Measurements from ENCODE around the gene MAD1L1. TPM values are rescaled to one million over a fixed set of nuclear protein-coding genes. Genes with fewer than 3 reads are reported as not detected.

MAD1L1 gene
- total RNA-seq, 2 donors from 2014 or later: 18.9 to 24.9 TPM

- intact Hi-C loops (cut with DNase I): no loop called here
- DNase-seq (no peak), ATAC-seq (no peak)
Observed at GRCh38 chr7:1910081-1910685, 322.6 kb downstream of the MAD1L1 start.

GRCh38 chr7:1909476-1909875 is 323.3 kb downstream of the MAD1L1 start:
- intact Hi-C loops (cut with DNase I): no loop called here
- DNase-seq (no peak), ATAC-seq (no peak)

DNA sequence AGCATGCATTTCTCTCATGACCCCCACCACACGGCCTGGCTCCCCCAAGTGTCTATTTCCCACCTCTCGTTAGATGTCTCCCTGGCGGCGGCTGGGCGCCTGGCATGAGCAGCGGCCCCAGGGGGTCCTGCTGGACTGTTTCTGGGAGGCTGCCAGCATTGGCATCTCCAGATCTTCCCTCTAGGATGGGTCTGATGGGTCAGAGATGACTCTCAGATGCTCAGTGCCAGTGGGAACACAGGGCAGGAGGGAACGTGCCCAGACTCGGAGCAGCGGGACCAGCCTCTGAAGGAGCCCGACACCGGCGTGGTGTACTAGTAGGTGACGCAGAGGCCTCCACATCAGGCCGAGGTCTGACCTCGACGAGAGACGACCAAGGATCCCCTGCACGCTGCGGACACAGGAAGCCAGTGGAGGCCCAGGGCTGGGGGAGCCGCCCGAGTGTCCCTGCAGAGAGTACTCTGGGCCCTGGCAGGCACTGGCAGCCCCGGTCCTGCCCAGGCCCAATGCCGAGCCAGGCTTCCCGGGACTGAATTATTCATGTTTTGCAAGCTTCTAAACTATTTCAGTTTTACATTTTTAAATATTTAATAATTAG is 323.8 kb downstream of the MAD1L1 start:
- ATAC-seq: no peak
- DNase-seq: no peak

DNA sequence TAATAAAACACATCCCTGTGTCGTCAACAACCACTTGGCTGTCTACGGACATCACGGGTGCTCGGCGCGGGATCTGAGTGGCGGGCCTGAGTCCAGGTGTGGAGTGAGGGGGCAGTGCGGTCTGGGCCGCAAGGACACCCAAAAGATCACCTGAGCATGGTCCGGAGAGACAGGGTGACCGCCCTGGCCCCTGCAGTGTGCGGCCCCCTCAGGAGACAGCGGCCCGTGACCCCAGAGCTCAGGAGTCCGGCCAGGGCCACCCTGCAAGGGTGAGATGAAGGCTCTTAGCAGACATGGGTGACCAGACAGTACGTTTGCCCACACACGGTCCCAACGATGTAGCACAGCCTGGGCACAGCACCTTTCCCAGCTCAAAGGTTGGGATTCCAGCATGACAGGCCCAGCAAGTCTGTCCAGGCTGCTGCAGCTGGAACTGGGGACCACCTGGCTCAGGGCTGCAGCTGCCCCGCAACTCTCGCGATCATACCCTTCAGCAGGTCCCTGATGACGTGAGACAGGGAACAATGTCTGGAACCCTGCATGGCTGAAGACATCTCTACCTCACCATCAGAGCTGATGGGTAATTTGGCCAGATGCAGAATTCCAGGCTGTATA is 324.9 kb downstream of the MAD1L1 start:
- no peak for ATAC-seq
- intact Hi-C loops (cut with DNase I): no loop called here
- no peak for DNase-seq

More for the DNA sequence above, 323.8 kb downstream of the MAD1L1 start:
- intact Hi-C loops (cut with DNase I): no loop called here

- DNase-seq: no peak
- intact Hi-C loops (cut with DNase I): no loop called here
- no peak for ATAC-seq
Observed at GRCh38 chr7:1906988-1907745, 325.6 kb downstream of the MAD1L1 start.

DNA sequence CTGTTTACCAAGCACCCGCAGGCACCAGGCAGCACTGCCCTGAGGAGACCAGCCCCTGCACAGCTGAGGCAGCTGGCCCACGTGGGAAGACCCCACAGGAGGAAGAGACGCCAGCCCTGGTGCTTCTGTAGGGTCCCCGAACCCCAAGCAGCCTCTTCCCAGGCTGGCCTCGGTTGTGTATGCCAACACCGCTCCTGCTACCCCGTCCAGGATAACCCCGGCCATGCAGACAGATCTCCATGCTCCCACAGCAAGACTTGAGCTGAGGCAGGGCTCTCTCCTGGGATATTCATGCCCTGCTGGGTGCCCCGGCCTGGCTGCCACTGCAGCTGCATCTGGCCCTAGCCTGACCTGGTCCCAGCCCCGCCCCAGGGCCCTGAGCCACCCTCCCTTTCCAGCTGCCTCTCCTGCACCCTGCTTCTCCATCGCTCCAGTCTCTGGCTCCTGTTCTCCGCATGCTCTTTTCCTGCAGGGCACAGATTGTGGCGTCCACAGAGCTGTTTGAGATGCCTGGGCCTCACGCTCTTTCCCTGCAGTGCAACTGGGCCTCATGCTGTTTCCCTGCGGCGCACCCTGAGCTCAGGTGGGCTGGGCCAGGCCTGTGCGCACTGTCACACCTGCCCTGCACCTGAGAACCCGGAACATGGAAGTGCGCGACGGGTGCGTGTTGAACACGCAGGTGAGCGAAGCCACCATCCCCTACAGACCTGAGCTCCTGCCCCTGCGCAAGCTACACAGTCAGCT is 326.5 kb downstream of the MAD1L1 start:
- intact Hi-C loops (cut with DNase I): no loop called here
- peak; percentile 12 for DNase-seq
- no peak for ATAC-seq

DNA sequence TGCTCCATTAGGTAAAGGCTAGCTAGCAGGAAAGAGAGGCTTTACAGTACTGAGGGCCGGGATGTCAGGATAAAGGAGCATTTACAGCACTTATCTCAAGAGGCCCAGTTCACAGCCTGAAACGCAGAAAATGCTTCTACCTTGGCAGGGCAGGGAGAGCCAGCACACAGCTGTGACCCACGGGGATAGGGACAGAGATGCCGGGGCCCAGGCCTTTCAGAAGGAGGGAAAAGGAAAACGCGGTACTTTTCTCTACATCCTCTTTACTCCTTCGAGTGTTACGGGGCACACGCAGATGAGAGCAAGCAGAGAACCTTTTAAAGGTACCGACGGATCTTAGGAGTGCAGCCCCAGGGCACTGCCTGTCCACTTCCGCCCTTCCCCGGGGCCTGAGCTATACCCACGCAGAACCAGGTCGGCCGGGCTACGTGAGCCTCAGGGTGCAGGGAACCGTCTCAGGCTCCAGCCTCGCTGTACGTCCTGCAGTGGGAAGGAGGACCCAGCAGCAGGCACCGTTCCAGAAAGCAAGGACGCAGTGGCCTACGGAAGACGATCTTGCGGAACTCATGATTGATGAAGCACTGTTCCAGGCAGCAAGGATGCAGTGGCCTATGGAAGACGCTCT is 330.4 kb downstream of the MAD1L1 start:
- DNase-seq: peak; percentile 10
- intact Hi-C loops (cut with DNase I): no loop called here
- no peak for ATAC-seq

GRCh38 chr7:1901431-1902210 is 331.1 kb downstream of the MAD1L1 start:
- no peak for ATAC-seq
- DNase-seq: peak; percentile 8
- intact Hi-C loops (cut with DNase I): no loop called here

DNA sequence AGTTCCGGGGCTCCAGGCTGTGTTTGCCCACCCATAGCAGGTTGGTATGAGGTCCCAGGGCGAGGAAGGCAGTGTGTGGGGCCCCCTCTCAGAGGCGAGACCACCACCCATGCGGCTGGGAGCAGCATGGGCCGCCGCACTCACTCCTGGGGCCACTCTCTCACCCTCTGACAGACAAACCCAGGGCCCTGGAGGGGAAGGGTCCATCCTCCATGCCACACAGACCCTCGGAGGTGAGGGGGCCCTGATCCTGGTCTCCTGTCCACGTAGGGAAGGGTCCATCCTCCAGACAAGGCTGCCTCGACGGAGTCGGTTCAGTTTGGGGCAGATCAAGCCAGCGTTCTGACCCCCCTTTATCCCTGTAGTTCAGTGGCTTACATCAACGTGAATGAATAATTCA is 331.9 kb downstream of the MAD1L1 start:
- peak; percentile 8 for DNase-seq
- ATAC-seq: no peak
- intact Hi-C loops (cut with DNase I): no loop called here

- no peak for ATAC-seq
- peak; percentile 23 for DNase-seq
- intact Hi-C loops (cut with DNase I): no loop called here
Observed at GRCh38 chr7:1899951-1900762, 332.6 kb downstream of the MAD1L1 start.

- DNase-seq: peak; percentile 72
- intact Hi-C loops (cut with DNase I): no loop called here
Observed at GRCh38 chr7:1899196-1899595, 333.5 kb downstream of the MAD1L1 start.

GRCh38 chr7:1898628-1899185 is 334.0 kb downstream of the MAD1L1 start:
- ATAC-seq: peak in 1 of 2 donors; percentile 17
- intact Hi-C loops (cut with DNase I): no loop called here
- no peak for DNase-seq

More at GRCh38 chr7:1899196-1899595, 333.5 kb downstream of the MAD1L1 start:
- peak; percentile 87 to 89 for ATAC-seq

DNA sequence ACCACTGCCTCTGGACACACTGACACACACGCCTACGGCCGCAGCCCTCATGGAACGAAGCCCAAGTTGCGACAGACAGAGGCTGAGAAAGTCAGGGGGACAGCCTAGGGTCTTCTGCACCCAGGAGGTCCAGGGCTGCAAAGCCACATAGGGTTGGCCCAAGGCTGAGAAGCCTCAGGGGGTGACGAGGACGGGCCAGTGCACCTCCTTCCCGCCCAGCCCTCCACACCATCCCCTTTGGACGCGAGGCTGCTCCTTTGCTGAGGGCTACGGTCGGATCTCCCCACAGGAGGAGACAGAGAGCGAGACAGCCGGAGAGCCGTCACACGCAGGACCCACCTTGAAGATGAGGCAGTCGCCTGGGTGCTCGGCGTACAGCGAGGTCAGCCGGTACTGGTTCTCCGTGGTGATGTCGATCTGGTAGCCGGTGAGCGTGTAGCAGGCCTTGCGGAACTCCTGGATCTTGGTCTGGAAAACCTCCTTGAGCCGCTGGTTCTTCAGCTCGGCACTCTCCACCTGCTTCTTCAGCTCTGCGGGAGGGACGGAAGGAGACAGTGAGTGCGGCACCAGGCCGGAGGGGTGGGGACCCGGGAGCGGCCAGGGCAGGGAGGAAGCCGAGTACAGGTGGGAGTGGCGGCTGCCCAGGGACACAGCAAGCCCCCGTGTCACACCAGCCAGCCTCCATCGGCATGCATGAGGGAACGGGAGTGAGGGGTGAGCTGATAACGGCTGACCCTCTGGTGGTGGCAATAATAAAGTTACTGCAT is 334.7 kb downstream of the MAD1L1 start:
- ATAC-seq (no peak), DNase-seq (no peak)
- intact Hi-C loops (cut with DNase I): no loop called here

GRCh38 chr7:1897076-1897860 is 335.5 kb downstream of the MAD1L1 start:
- ATAC-seq: no peak
- no peak for DNase-seq

DNA sequence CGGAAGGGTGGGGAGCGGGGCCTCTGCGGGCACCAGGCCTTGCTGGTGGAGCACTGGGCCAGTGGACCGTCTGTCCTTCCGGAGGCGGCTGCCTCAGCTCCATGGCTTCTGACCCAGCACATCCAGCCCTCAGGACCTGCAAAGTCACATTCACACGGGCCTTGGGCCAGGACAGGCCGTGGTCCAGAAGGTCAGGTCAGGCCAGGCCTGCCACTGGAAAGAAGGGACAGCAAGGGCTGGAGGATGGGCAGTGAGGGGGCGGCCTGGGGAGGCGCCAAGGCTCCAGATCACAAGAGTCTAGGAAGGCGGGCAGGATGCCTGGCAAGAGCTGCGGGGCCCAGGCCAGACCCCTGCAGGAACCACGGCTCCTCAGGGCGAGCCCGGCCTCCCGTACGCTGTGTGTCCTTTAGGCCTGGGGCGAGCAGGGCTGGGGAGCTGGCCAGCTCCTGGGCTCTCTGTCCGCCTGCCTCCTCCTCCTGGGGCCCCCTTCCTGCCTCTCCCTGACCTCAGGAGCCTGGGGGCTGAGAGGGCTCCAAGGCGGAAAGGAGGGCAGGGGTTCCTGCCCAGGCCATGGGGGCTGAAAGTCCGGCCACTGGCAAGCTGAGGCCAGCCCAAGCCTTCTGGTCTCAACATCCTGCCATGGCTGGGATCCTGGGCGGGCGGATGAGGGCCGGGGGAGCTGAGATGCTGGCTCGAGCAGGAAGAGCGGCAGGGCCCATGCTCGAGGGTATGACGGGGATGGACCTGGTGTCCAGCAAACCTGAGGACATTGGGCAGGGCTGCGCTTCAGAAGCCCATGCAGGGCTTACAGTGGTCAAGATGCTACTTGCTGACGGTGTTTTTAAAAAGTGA is 336.9 kb downstream of the MAD1L1 start:
- ATAC-seq: peak; percentile 43 to 65
- no peak for DNase-seq
- intact Hi-C loops (cut with DNase I): no loop called here

More at GRCh38 chr7:1897076-1897860, 335.5 kb downstream of the MAD1L1 start:
- intact Hi-C loops (cut with DNase I): no loop called here
